ENCODE data around the gene SNRNP40. TPM values are rescaled to one million over a fixed set of nuclear protein-coding genes. Genes with fewer than 3 reads are reported as not detected.
A peak's percentile ranks its signal among the peaks of the same experiment; 100 is the strongest.
"Not testable (repeated sequence)": the region's sequence is repeated elsewhere in the genome, so short reads cannot be mapped to it uniquely, and the experiment has no call there.

Gene SNRNP40
- total RNA-seq, 1 experiment from 2014 or later, result 103 TPM

DNA sequence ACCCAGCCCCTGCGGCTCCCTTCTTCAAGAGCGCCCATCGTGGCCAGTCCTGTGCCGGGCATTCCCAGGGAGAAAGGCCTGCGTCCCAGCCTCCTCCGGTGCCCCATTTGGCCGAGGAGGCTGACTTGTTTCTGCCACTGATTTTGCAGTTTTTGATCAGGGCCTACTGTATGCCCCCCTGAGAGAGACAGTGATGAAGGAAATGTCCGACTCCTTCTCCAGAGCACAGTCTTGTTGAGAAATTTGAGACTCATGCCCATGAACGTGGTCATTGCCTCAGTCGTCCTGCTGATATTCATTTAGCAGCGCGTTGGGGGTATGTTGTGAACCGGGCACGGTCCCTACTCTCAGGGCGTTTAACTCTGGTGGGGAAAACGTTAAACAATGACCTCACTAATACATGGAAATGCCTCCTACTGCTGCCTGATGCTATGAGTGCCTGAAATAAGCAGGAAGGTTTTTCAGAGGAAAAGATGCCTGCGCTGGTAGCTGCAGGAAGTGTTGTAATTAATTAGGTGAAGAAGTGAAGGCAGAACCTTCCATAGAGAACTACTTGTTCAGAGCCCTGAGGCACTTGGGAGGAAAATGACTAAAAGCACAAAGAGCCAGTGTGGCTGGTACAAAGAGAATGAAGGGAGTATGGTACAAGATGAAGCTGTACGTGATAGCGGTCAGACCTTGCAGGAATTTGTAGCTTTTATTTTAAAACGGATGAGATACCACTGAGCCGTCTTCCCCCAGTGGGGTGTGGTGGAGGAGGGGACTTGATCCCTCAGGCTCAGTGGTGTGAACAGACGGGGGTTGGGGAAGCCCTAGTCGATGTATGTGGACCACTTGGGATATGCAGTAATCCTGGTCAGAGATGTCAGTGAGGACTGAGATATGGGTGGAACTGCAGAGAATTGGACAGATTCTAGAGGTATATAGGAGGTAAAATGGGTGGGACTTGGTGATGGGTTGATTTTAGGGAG lies 974 bp upstream of the SNRNP40 start:
- Mint-ChIP-seq H3K9me3 (no peaks in the 10 kb centered on the region), H3K27ac (no peak overlapping the region), H3K36me3 (peaks cover 23% of the 10 kb centered on the region), H3K4me1 (peaks cover 15% of the 10 kb centered on the region), H3K4me3 (no peak overlapping the region), H3K27me3 (ENCODE audit: low read depth) (no peaks in the 10 kb centered on the region)
- ATAC-seq (no peak), DNase-seq (ENCODE audit: low spot score) (no peak)
- TF ChIP-seq TEAD1 (CRISPR knock-in tag; IDR thresholded peaks at IDR 0.05) (no peak), RORB (CRISPR knock-in tag; IDR thresholded peaks at IDR 0.05) (no peak), ZNF423 (CRISPR knock-in tag; IDR thresholded peaks at IDR 0.05) (no peak), CBFB (CRISPR knock-in tag; IDR thresholded peaks at IDR 0.05; ENCODE audit: low read depth) (no peak), JAZF1 (CRISPR knock-in tag; IDR thresholded peaks at IDR 0.05) (no peak)
- CTCF ChIA-PET, result interaction anchor here (0.7 to 2.0 kb wide), 12 partner anchors 14 to 252 kb away, joined by 3 to 25 read pairs (median 4); no protein-coding TSS in a partner anchor
- POLR2A ChIA-PET, result interaction anchor here (0.6 to 2.1 kb wide), 15 partner anchors 11 to 810 kb away, joined by 3 to 15 read pairs (median 3); partner anchors contain the start of genes FABP3 and KPNA6

DNA sequence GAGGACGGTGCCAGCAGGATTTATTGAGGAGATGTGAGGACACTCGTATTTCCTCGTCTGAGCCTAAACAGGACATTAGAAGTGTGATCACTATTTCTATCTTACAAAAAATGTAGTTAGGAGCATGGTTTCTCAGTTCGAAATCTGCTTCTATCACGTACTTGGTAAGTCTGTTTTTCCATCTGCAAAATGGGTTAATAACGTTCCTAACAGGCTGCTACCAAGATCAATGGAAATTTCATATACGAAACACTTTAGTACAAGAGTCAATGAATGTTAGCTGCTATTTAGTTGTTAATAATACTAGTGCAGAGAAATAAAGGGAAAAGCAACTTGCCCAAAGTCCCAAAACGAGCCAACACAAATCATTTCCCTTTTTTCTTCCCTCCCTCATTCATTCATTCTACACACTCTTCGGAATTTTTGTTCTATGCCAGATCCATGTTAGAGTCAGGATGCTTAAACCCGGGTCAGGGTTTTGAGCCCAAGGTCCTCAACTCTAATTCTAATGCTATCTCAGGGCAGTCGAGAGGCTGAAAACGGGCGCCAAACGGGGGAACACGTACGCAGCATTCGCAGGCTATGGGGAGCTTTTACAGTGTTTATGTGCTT lies 608 bp downstream of the SNRNP40 start:
- H3K36me3 Mint-ChIP-seq, result peaks cover 37% of the 10 kb centered on the region
- TF ChIP-seq, protein P1, sequence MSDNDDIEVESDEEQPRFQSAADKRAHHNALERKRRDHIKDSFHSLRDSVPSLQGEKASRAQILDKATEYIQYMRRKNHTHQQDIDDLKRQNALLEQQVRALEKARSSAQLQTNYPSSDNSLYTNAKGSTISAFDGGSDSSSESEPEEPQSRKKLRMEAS (CRISPR knock-in tag; IDR thresholded peaks at IDR 0.05), result no peak
- no peak for TF ChIP-seq TP53 (CRISPR knock-in tag; IDR thresholded peaks at IDR 0.05)
- TF ChIP-seq PRRX2 (CRISPR knock-in tag; IDR thresholded peaks at IDR 0.05), result no peak
- TF ChIP-seq TCF7 (CRISPR knock-in tag; IDR thresholded peaks at IDR 0.05; ENCODE audit: low read depth), result 0 out of 2 replicates have a peak, but pooled peaks have one; percentile 17
- no peak for TF ChIP-seq FOXJ3 (CRISPR knock-in tag; IDR thresholded peaks at IDR 0.05; ENCODE audit: borderline replicate concordance)
- 0 out of 2 replicates have a peak, but pooled peaks have one; percentile 3 for TF ChIP-seq SP1 (CRISPR knock-in tag; conservative IDR thresholded peaks at IDR 0.05)
- no peaks in the 10 kb centered on the region for H3K27me3 Mint-ChIP-seq (ENCODE audit: low read depth)
- ChIA-PET CTCF (interaction anchor here (0.9 to 2.0 kb wide), 9 partner anchors 12 to 134 kb away, joined by 3 to 25 read pairs (median 5); no protein-coding TSS in a partner anchor), POLR2A (interaction anchor here (0.6 to 2.1 kb wide), 11 partner anchors 12 to 812 kb away, joined by 3 to 15 read pairs (median 4); partner anchors contain the start of genes FABP3 and KPNA6)
- H3K4me1 Mint-ChIP-seq, result peaks cover 15% of the 10 kb centered on the region
- H3K9me3 Mint-ChIP-seq, result no peaks in the 10 kb centered on the region
- H3K27ac Mint-ChIP-seq, result no peak overlapping the region; the same call in 1 of the 2 replicates
- no peak overlapping the region for H3K4me3 Mint-ChIP-seq
- DNase-seq (ENCODE audit: low spot score) (no peak), ATAC-seq (no peak)

DNA sequence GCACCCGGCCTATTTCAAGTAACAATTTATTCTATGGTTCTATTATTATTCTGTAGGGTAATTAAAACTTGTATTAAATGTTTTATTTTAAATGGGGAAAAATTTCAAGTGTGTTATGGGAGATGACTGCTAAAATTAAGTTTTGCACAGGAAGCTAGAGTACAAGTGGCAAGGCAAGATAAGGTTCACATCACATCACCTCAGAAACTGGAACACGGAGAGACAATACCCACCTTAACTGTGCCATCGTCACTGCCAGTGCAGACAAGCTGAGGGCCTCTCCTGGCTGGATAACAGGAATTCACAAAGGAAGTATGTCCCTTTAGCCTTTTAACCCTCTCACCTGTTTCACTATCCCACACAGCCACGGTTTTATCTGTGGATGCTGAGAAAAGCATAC lies 7.6 kb downstream of the SNRNP40 start:
- ATAC-seq (no peak), DNase-seq (ENCODE audit: low spot score) (no peak)
- Mint-ChIP-seq H3K27me3 (ENCODE audit: low read depth) (no peaks in the 10 kb centered on the region), H3K4me1 (no peaks in the 10 kb centered on the region), H3K4me3 (no peak overlapping the region), H3K36me3 (peaks cover 72% of the 10 kb centered on the region), H3K27ac (no peak overlapping the region), H3K9me3 (no peaks in the 10 kb centered on the region)
- no peak for TF ChIP-seq ZNF219 (CRISPR knock-in tag; IDR thresholded peaks at IDR 0.05; ENCODE audit: borderline replicate concordance)
- no peak for TF ChIP-seq ELF4 (CRISPR knock-in tag; IDR thresholded peaks at IDR 0.05; ENCODE audit: low read depth)
- TF ChIP-seq, protein P2, sequence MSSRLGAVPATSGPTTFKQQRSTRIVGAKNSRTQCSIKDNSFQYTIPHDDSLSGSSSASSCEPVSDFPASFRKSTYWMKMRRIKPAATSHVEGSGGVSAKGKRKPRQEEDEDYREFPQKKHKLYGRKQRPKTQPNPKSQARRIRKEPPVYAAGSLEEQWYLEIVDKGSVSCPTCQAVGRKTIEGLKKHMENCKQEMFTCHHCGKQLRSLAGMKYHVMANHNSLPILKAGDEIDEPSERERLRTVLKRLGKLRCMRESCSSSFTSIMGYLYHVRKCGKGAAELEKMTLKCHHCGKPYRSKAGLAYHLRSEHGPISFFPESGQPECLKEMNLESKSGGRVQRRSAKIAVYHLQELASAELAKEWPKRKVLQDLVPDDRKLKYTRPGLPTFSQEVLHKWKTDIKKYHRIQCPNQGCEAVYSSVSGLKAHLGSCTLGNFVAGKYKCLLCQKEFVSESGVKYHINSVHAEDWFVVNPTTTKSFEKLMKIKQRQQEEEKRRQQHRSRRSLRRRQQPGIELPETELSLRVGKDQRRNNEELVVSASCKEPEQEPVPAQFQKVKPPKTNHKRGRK (CRISPR knock-in tag; IDR thresholded peaks at IDR 0.05; ENCODE audit: borderline replicate concordance), result no peak
- no peak for TF ChIP-seq GTF2I (CRISPR knock-in tag; conservative IDR thresholded peaks at IDR 0.05)
- no peak for TF ChIP-seq ESRRA (CRISPR knock-in tag; IDR thresholded peaks at IDR 0.05; ENCODE audit: borderline replicate concordance)
- TF ChIP-seq, protein P3, sequence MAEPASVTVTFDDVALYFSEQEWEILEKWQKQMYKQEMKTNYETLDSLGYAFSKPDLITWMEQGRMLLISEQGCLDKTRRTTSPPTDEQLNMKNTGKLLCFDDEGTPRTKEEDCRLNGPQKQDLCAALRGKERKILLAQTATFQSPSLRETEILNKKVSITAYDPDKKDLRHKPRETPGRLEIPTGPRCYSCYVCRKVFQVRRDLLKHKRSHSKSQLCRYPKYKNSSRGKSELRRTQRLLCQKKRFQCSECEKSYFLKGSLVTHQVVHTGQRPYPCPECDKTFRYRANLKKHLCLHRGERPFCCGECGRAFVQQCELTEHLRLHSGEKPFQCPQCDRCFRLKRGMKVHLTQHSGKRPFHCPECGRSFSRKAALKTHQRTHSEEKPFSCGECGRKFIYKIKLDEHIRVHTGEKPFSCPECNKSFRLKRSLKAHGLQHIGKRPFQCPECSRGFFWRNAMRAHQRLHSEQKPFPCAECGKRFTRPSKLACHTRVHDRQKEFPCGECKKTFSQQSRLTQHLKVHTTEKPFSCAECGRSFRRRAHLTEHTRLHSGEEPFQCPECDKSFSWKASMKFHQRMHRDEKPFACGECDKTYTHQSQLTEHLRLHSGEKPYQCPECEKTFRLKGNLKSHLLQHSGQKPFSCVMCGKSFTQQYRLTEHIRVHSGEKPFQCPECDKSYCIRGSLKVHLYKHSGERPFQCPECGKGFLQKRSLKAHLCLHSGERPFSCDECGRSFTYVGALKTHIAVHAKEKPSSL (CRISPR knock-in tag; conservative IDR thresholded peaks at IDR 0.05), result no peak
- TF ChIP-seq ZNF317 (CRISPR knock-in tag; IDR thresholded peaks at IDR 0.05; ENCODE audit: borderline replicate concordance, low read depth), result no peak
- no peak for TF ChIP-seq ZNF671 (CRISPR knock-in tag; IDR thresholded peaks at IDR 0.05)
- ChIA-PET POLR2A (interaction anchor here (0.7 kb wide), 1 partner anchor 854 kb away, joined by 3 read pairs; no protein-coding TSS in a partner anchor), CTCF (no interaction called here)

DNA sequence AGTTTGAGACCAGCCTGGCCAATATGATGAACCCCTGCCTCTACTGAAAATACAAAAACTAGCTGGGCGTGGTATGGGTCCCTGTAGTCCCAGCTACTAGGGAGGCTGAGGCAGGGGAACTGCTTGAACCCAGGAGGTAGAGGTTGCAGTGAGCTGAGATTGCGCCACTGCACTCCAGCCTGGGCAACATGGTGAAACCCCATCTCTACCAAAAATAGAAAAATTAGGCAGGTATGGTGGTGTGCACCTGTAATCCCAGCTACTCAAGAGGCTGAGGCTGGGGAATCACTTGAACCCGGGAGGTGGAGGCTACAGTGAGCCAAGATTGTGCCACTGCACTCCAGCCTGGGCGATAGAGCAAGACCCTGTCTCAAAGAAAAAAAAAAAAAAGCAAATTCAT lies 8.8 kb downstream of the SNRNP40 start:
- DNase-seq (ENCODE audit: low spot score); POLR2A ChIA-PET; H3K27me3 Mint-ChIP-seq (ENCODE audit: low read depth); H3K4me1 Mint-ChIP-seq; ATAC-seq; H3K9me3 Mint-ChIP-seq; H3K27ac Mint-ChIP-seq; CTCF ChIA-PET; H3K4me3 Mint-ChIP-seq: not testable (repeated sequence)
- H3K36me3 Mint-ChIP-seq, result peaks cover 69% of the 10 kb centered on the region

DNA sequence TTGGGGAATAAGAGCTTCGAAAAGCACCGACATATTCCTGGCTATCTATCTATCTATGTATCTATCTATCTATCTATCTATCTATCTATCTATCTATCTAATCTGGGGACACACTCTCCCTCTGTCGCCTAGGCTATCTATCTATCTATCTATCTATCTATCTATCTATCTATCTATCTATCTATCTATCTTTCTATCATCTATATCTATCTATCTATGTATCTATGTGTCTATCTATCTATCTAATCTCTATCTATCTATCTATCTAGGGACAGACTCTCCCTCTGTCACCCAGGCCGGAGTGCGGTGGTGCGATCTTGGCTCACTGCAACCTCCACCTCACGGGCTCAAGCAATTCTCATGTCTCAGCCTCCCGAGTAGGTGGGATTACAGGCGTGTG lies 14.2 kb downstream of the SNRNP40 start:
- H3K36me3 Mint-ChIP-seq, result peaks cover 69% of the 10 kb centered on the region
- H3K4me1 Mint-ChIP-seq; ATAC-seq; H3K27me3 Mint-ChIP-seq (ENCODE audit: low read depth); H3K9me3 Mint-ChIP-seq; POLR2A ChIA-PET; H3K4me3 Mint-ChIP-seq; DNase-seq (ENCODE audit: low spot score); H3K27ac Mint-ChIP-seq: not testable (repeated sequence)
- CTCF ChIA-PET, result interaction anchor here (1.3 kb wide), 1 partner anchor 101 kb away, joined by 3 read pairs; no protein-coding TSS in a partner anchor

Data from WTC11 (cell line).